ENCODE results near the gene IFNB1. TPM values are rescaled to one million over a fixed set of nuclear protein-coding genes. Genes with fewer than 3 reads are reported as not detected.

Gene IFNB1
- total and polyA plus RNA-seq, 7 donors: 0.20 TPM; not detected in 6

GRCh38 chr9:21097817-21098216 lies 20.1 kb upstream of the IFNB1 start:
- H3K27me3 ChIP-seq: no peaks in the 10 kb centered on the region
- H3K4me1 ChIP-seq: peaks cover 0 to 20% (median 12%) of the 10 kb centered on the region in 4 donors
- TF ChIP-seq POLR2A (IDR thresholded peaks at IDR 0.05): no peak
- no peak for TF ChIP-seq EP300 (IDR thresholded peaks at IDR 0.05)
- no peaks in the 10 kb centered on the region for H3K36me3 ChIP-seq
- 65 to 85% methylated on average over 2 of the region's 2 CpGs for WGBS, 2 donors
- no peak for DNase-seq
- intact Hi-C loops (cut with DNase I): loop anchor here (5.0 to 10.0 kb wide), 2 partner anchors 113 to 476 kb away; partner anchors contain the start of gene MLLT3
- no peaks in the 10 kb centered on the region for H3K9me3 ChIP-seq
- H3K27ac ChIP-seq: peak overlapping the region in 2 of 4 donors; percentile 82 to 84
- H3K4me3 ChIP-seq: no peak overlapping the region

- Histone ChIP-seq H3K4me3 (peak overlapping the region in 2 of 4 donors; percentile 38 to 42), H3K27me3 (no peaks in the 10 kb centered on the region), H3K4me1 (peaks cover 0 to 20% (median 12%) of the 10 kb centered on the region in 4 donors), H3K9me3 (no peaks in the 10 kb centered on the region), H3K36me3 (no peaks in the 10 kb centered on the region), H3K27ac (peak overlapping the region; percentile 70 to 84 (median 78))
- TF ChIP-seq EP300 (IDR thresholded peaks at IDR 0.05) (no peak), CTCF (IDR thresholded peaks at IDR 0.05) (no peak), POLR2AphosphoS5 (IDR thresholded peaks at IDR 0.05) (no peak), POLR2A (IDR thresholded peaks at IDR 0.05) (no peak)
- WGBS, 2 donors: 46 to 53% methylated on average over 2 of the region's 2 CpGs
- DNase-seq: no peak
- intact Hi-C loops (cut with DNase I): loop anchor here (5.0 to 10.0 kb wide), 2 partner anchors 112 to 475 kb away; partner anchors contain the start of gene MLLT3
These were observed 19.1 kb upstream of the IFNB1 start for GRCh38 chr9:21096901-21097255.

GRCh38 chr9:21096172-21096900 lies 18.6 kb upstream of the IFNB1 start:
- TF ChIP-seq POLR2AphosphoS5 (IDR thresholded peaks at IDR 0.05) (peak in 3 of 4 donors; percentile 26 to 50 (median 32)), POLR2A (IDR thresholded peaks at IDR 0.05) (no peak), CTCF (IDR thresholded peaks at IDR 0.05) (no peak), EP300 (IDR thresholded peaks at IDR 0.05) (no peak)
- WGBS, 2 donors: 31 to 36% methylated on average over 6 of the region's 6 CpGs
- H3K4me1 ChIP-seq: peaks cover 0 to 20% (median 12%) of the 10 kb centered on the region in 4 donors
- peak overlapping the region; percentile 11 to 42 (median 32) for H3K4me3 ChIP-seq
- intact Hi-C loops (cut with DNase I): loop anchor here (5.0 to 10.0 kb wide), 2 partner anchors 112 to 474 kb away; partner anchors contain the start of gene MLLT3
- no peaks in the 10 kb centered on the region for H3K36me3 ChIP-seq
- no peak for DNase-seq
- H3K9me3 ChIP-seq: no peaks in the 10 kb centered on the region
- no peaks in the 10 kb centered on the region for H3K27me3 ChIP-seq
- H3K27ac ChIP-seq: peak overlapping the region; percentile 70 to 84 (median 78)

GRCh38 chr9:21095561-21095960 lies 17.8 kb upstream of the IFNB1 start:
- Histone ChIP-seq H3K27ac (peak overlapping the region; percentile 70 to 84 (median 78)), H3K9me3 (no peaks in the 10 kb centered on the region), H3K27me3 (no peaks in the 10 kb centered on the region), H3K4me3 (no peak overlapping the region), H3K4me1 (peaks cover 0 to 20% (median 12%) of the 10 kb centered on the region in 4 donors), H3K36me3 (no peaks in the 10 kb centered on the region)
- intact Hi-C loops (cut with DNase I): loop anchor here (5.0 to 10.0 kb wide), 2 partner anchors 111 to 473 kb away; partner anchors contain the start of gene MLLT3
- TF ChIP-seq EP300 (IDR thresholded peaks at IDR 0.05) (no peak), CTCF (IDR thresholded peaks at IDR 0.05) (no peak), POLR2AphosphoS5 (IDR thresholded peaks at IDR 0.05) (no peak)
- no peak for DNase-seq

- TF ChIP-seq EP300 (IDR thresholded peaks at IDR 0.05) (no peak), POLR2AphosphoS5 (IDR thresholded peaks at IDR 0.05) (no peak), POLR2A (IDR thresholded peaks at IDR 0.05) (no peak)
- no peak for DNase-seq
- 97 to 100% methylated on average over 1 of the region's 1 CpG for WGBS, 2 donors
- Histone ChIP-seq H3K9me3 (peaks cover 0 to 2% (median 0%) of the 10 kb centered on the region in 4 donors), H3K36me3 (no peaks in the 10 kb centered on the region), H3K27me3 (no peaks in the 10 kb centered on the region), H3K4me1 (no peaks in the 10 kb centered on the region), H3K27ac (no peak overlapping the region), H3K4me3 (no peak overlapping the region)
- intact Hi-C loops (cut with DNase I): no loop called here
These were observed 8.8 kb upstream of the IFNB1 start for GRCh38 chr9:21086538-21086937.

All from sigmoid colon (tissue), 7 donors.